HG02678 (cell line): Measurements from ENCODE around the gene PAQR6.

Source experiments
- ATAC-seq: cut with Tn5 transposase; IDR thresholded peaks from one replicate; pipeline ENCODE4 v1.9.1; 2021; ENCODE audit warnings: mild to moderate bottlenecking, moderate library complexity; ENCODE audit not compliant: unreplicated experiment

Gene PAQR6

GRCh38 chr1:156266051-156266450 is 18.2 kb upstream of the PAQR6 start:
- ATAC-seq = no peak

- ATAC-seq = no peak
Measured at GRCh38 chr1:156263288-156263655, 15.4 kb upstream of the PAQR6 start.

- no peak for ATAC-seq
Measured at GRCh38 chr1:156262461-156263287, 14.8 kb upstream of the PAQR6 start.

GRCh38 chr1:156260896-156261295 is 13.0 kb upstream of the PAQR6 start:
- ATAC-seq = no peak

- ATAC-seq = no peak
Measured at GRCh38 chr1:156259805-156260204, 11.9 kb upstream of the PAQR6 start.

- ATAC-seq = no peak
Measured at GRCh38 chr1:156258859-156259258, 11.0 kb upstream of the PAQR6 start.

GRCh38 chr1:156257711-156258110 is 9.9 kb upstream of the PAQR6 start:
- ATAC-seq = no peak

- ATAC-seq = no peak
Measured at GRCh38 chr1:156253634-156254033, 5.8 kb upstream of the PAQR6 start.

GRCh38 chr1:156251527-156251926 is 3.7 kb upstream of the PAQR6 start:
- ATAC-seq = no peak

GRCh38 chr1:156249593-156249992 is 1.7 kb upstream of the PAQR6 start:
- no peak for ATAC-seq

- ATAC-seq = no peak
Measured at GRCh38 chr1:156248323-156248683, 447 bp upstream of the PAQR6 start.

GRCh38 chr1:156246781-156247459 is 936 bp downstream of the PAQR6 start:
- ATAC-seq = no peak

GRCh38 chr1:156246241-156246780 is 1.5 kb downstream of the PAQR6 start:
- no peak for ATAC-seq

- no peak for ATAC-seq
Measured at GRCh38 chr1:156245451-156246232, 2.2 kb downstream of the PAQR6 start.

- ATAC-seq = no peak
Measured at GRCh38 chr1:156244712-156245111, 3.1 kb downstream of the PAQR6 start.

- ATAC-seq = no peak
Measured at GRCh38 chr1:156244126-156244525, 3.7 kb downstream of the PAQR6 start.

- no peak for ATAC-seq
Measured at GRCh38 chr1:156242738-156243137, 5.1 kb downstream of the PAQR6 start.

- ATAC-seq = no peak
Measured at GRCh38 chr1:156241926-156242325, 5.9 kb downstream of the PAQR6 start, which contains the start of gene BGLAP. BGLAP (plus strand) TSS chr1:156242184; CDS start chr1:156242232, 48 bp downstream.

GRCh38 chr1:156241311-156241811 is 6.5 kb downstream of the PAQR6 start:
- no peak for ATAC-seq

GRCh38 chr1:156238248-156238647 is 9.6 kb downstream of the PAQR6 start:
- ATAC-seq = no peak

GRCh38 chr1:156236164-156236563 is 11.7 kb downstream of the PAQR6 start:
- no peak for ATAC-seq
